Ectodermal cell (in vitro differentiated cells): ENCODE measurements around the gene MAP3K20.
"Not testable (repeated sequence)": the region's sequence is repeated elsewhere in the genome, so short reads cannot be mapped to it uniquely, and the experiment has no call there.

ENCODE experiments used
- H3K27ac ChIP-seq: 2 replicates; pipeline ENCODE4 v1.7.0; 2013; ENCODE audit warnings: mild to moderate bottlenecking, low read depth, low read length; ENCODE audit not compliant: insufficient read depth, poor library complexity, severe bottlenecking
- H3K27me3 ChIP-seq: 2 replicates; pipeline ENCODE4 v1.7.0; 2013; ENCODE audit warnings: mild to moderate bottlenecking, low read length; ENCODE audit not compliant: insufficient read depth, control insufficient read depth, poor library complexity, severe bottlenecking
- H3K36me3 ChIP-seq: one replicate; pipeline ENCODE4 v1.7.0; 2013; ENCODE audit warnings: low read length; ENCODE audit not compliant: control insufficient read depth, insufficient read depth
- H3K4me1 ChIP-seq: one replicate; pipeline ENCODE4 v1.7.0; 2013; ENCODE audit warnings: low read length; ENCODE audit not compliant: control insufficient read depth, insufficient read depth
- H3K4me3 ChIP-seq: 2 replicates; pipeline ENCODE4 v1.7.0; 2013; ENCODE audit warnings: low read depth, low read length, control low read depth; ENCODE audit not compliant: insufficient read depth
- H3K9me3 ChIP-seq: 2 replicates; pipeline ENCODE4 v1.7.0; 2013; ENCODE audit warnings: mild to moderate bottlenecking, low read length, moderate library complexity; ENCODE audit not compliant: control insufficient read depth
- whole genome bisulfite sequencing, 2 experiments: methylation state at CpG; one replicate each; pipeline ENCODE4 v1.1.7; 2013; ENCODE audit warnings: missing lambda C conversion rate in 2 of 2; 5-methylcytosine and 5-hydroxymethylcytosine counted together

MAP3K20 gene

GRCh38 chr2:173122936-173123335 lies 47.3 kb downstream of the MAP3K20 start:
- H3K9me3 ChIP-seq, result no peaks in the 10 kb centered on the region
- H3K27me3 ChIP-seq, result no peaks in the 10 kb centered on the region
- 90 to 94% methylated on average over 1 of the region's 1 CpG for WGBS, 2 experiments
- H3K27ac ChIP-seq, result no peak overlapping the region
- no peaks in the 10 kb centered on the region for H3K4me1 ChIP-seq
- H3K36me3 ChIP-seq, result no peaks in the 10 kb centered on the region
- no peak overlapping the region for H3K4me3 ChIP-seq

GRCh38 chr2:173124441-173124840 lies 48.8 kb downstream of the MAP3K20 start:
- Histone ChIP-seq H3K4me3 (no peak overlapping the region), H3K36me3 (no peaks in the 10 kb centered on the region), H3K27ac (no peak overlapping the region), H3K9me3 (no peaks in the 10 kb centered on the region), H3K4me1 (no peaks in the 10 kb centered on the region), H3K27me3 (no peaks in the 10 kb centered on the region)
- 97% methylated on average over 3 of the region's 3 CpGs for WGBS, 2 experiments

DNA sequence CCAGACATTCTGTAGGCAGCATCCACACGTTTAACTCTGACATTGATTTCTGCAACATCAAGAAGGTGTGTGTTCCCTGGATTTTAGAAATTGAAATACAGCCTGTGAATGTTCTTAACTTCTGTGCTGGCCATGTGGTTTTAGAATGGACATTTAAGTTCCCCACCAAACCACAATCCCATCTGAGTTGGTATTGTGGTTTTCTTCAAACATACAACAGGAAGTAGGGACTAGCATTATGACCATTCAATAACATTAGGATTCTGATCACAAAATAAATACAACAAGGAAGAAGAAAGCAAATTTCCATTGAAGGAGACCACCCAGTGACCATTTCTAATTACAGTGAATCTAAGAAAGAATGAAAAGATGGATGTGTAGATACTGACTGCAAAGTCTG lies 51.2 kb downstream of the MAP3K20 start:
- H3K4me3 ChIP-seq, result no peak overlapping the region
- no peaks in the 10 kb centered on the region for H3K9me3 ChIP-seq
- H3K4me1 ChIP-seq, result no peaks in the 10 kb centered on the region
- H3K36me3 ChIP-seq, result no peaks in the 10 kb centered on the region
- 91 to 100% methylated on average over 1 of the region's 1 CpG for WGBS, 2 experiments
- no peaks in the 10 kb centered on the region for H3K27me3 ChIP-seq
- no peak overlapping the region for H3K27ac ChIP-seq

- 70 to 74% methylated on average over 5 of the region's 5 CpGs for WGBS, 2 experiments
- not testable (repeated sequence) for H3K4me1 ChIP-seq, H3K27ac ChIP-seq, H3K27me3 ChIP-seq, H3K9me3 ChIP-seq, H3K4me3 ChIP-seq, H3K36me3 ChIP-seq
Observed at GRCh38 chr2:173128132-173128531, 52.5 kb downstream of the MAP3K20 start.

- Histone ChIP-seq H3K27ac (no peak overlapping the region), H3K4me1 (peaks cover 6% of the 10 kb centered on the region), H3K9me3 (no peaks in the 10 kb centered on the region), H3K27me3 (no peaks in the 10 kb centered on the region), H3K4me3 (no peak overlapping the region), H3K36me3 (no peaks in the 10 kb centered on the region)
- 92 to 93% methylated on average over 6 of the region's 6 CpGs for WGBS, 2 experiments
Observed at GRCh38 chr2:173130496-173131465, 55.1 kb downstream of the MAP3K20 start.

DNA sequence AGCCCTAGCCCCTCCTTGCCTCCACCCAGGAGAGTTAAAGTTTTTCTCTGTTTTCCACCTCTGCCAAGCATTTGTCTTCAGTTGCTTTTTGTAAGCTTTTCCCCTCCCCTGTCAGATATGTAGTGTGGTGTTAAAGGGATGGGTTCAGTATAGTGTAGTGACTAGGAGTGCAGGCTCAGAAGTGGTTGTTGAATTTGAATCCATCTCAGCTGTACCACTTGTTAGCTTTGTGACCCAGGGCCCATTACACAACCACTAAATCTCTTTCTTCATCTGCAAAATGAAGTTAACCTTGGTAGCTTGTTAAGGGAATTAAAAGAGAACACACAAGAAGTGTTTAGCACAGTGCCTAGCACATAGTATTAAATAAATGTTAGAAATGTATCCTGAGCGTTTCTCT lies 56.9 kb downstream of the MAP3K20 start:
- Histone ChIP-seq H3K27me3 (no peaks in the 10 kb centered on the region), H3K27ac (no peak overlapping the region), H3K4me1 (peaks cover 6% of the 10 kb centered on the region), H3K36me3 (no peaks in the 10 kb centered on the region), H3K4me3 (no peak overlapping the region), H3K9me3 (no peaks in the 10 kb centered on the region)
- no CpG with 5 or more reads among the region's 1 CpG for WGBS, 2 experiments

GRCh38 chr2:173134703-173135102 lies 59.1 kb downstream of the MAP3K20 start:
- 64 to 71% methylated on average over 4 of the region's 4 CpGs for whole genome bisulfite sequencing, 2 experiments
- H3K27ac ChIP-seq, result no peak overlapping the region
- H3K9me3 ChIP-seq, result no peaks in the 10 kb centered on the region
- no peak overlapping the region for H3K4me3 ChIP-seq
- no peaks in the 10 kb centered on the region for H3K36me3 ChIP-seq
- no peaks in the 10 kb centered on the region for H3K27me3 ChIP-seq
- H3K4me1 ChIP-seq, result peaks cover 6% of the 10 kb centered on the region

DNA sequence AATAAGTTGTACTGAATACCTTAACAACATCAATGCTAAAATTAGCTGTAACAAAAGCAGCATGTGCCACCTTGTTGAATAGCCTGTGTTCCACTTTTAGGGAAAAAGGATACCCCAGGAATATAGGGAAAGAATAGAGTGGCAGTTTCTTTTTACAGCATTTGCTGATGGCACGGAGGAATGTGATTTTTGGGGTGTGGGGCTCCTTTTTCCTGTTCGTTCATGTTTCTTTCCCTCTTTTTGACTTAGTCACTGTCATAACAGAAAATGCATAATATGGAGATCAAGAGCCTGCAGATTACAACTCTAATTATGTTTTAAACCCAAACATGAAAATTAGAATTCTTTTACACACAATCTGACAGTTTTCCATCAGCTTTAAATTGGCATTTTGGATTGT lies 60.4 kb downstream of the MAP3K20 start:
- H3K27ac ChIP-seq, result no peak overlapping the region
- no peak overlapping the region for H3K4me3 ChIP-seq
- H3K9me3 ChIP-seq, result no peaks in the 10 kb centered on the region
- 77 to 85% methylated on average over 2 of the region's 2 CpGs for WGBS, 2 experiments
- peaks cover 6% of the 10 kb centered on the region for H3K4me1 ChIP-seq
- H3K27me3 ChIP-seq, result no peaks in the 10 kb centered on the region
- H3K36me3 ChIP-seq, result no peaks in the 10 kb centered on the region

DNA sequence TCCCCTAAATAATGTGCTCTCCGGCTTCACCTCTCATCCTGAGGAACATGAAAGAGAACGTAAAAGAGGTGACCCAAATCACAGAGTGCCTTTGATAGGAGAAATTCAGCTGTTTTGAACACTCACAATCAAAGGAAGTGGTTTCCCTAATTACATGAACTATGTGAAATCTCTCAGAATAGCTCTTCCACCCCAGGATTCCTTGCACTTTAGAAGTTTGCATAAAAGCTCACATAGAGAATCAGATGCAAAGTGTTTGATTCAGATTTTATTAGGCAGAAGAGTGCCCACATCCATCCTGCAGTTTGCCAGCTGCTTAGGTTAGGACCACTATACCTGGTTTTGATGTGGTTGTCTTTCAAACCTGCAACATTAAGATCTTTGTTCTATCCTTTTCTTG lies 61.0 kb downstream of the MAP3K20 start:
- Histone ChIP-seq H3K4me1 (peaks cover 6% of the 10 kb centered on the region), H3K4me3 (no peak overlapping the region), H3K27ac (no peak overlapping the region), H3K27me3 (no peaks in the 10 kb centered on the region), H3K36me3 (no peaks in the 10 kb centered on the region), H3K9me3 (no peaks in the 10 kb centered on the region)
- WGBS, 2 experiments, result 76 to 90% methylated on average over 2 of the region's 2 CpGs

DNA sequence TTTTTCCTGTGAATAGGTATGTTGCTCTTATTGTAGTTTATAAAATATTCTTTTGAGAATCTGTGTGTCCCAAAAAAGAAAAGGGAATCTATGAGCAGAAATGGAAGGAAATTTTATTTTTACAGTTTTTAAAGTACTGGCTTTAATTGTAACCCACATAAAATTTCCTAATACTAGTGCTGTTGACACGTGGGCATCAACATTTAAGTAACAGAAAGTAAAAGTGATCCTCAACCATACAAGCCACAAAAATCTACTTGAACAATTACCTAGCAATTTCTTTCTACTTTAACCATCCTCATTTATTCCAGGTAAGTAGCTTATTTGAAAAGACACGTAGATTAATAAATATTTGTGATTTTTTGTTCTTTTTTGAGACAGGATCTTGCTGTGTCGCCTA lies 62.0 kb downstream of the MAP3K20 start:
- H3K27ac ChIP-seq, result no peak overlapping the region
- H3K4me3 ChIP-seq, result no peak overlapping the region
- H3K27me3 ChIP-seq, result no peaks in the 10 kb centered on the region
- H3K9me3 ChIP-seq, result no peaks in the 10 kb centered on the region
- H3K36me3 ChIP-seq, result no peaks in the 10 kb centered on the region
- H3K4me1 ChIP-seq, result no peaks in the 10 kb centered on the region
- 87 to 94% methylated on average over 3 of the region's 3 CpGs for WGBS, 2 experiments
